PC-9 (cell line): Measurements from ENCODE around the gene CMSS1.

Experiments
- EZH2 ChIP-seq: fragments of 200-600 bp; sonication (generic); IDR thresholded peaks from 2 replicates; pipeline ENCODE4 v1.8.0; 2017; ENCODE audit warnings: antibody characterized with exemption, low read depth
- TF ChIP-seq, protein P1 (sequence below): fragments of 200-600 bp; sonication (generic); conservative IDR thresholded peaks from 2 replicates; pipeline ENCODE4 v1.6.1; 2017; ENCODE audit warnings: mixed run types, antibody characterized with exemption, mild to moderate bottlenecking, moderate library complexity

- TF ChIP-seq, protein P1, sequence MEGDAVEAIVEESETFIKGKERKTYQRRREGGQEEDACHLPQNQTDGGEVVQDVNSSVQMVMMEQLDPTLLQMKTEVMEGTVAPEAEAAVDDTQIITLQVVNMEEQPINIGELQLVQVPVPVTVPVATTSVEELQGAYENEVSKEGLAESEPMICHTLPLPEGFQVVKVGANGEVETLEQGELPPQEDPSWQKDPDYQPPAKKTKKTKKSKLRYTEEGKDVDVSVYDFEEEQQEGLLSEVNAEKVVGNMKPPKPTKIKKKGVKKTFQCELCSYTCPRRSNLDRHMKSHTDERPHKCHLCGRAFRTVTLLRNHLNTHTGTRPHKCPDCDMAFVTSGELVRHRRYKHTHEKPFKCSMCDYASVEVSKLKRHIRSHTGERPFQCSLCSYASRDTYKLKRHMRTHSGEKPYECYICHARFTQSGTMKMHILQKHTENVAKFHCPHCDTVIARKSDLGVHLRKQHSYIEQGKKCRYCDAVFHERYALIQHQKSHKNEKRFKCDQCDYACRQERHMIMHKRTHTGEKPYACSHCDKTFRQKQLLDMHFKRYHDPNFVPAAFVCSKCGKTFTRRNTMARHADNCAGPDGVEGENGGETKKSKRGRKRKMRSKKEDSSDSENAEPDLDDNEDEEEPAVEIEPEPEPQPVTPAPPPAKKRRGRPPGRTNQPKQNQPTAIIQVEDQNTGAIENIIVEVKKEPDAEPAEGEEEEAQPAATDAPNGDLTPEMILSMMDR, result no peak
- TF ChIP-seq EZH2, result no peak
Observed at GRCh38 chr3:99958222-99958912, 140.7 kb downstream of the CMSS1 start.
